Astrocyte (in vitro differentiated cells and primary cell): ENCODE data around the gene CAMK2B. TPM values are rescaled to one million over a fixed set of nuclear protein-coding genes. Genes with fewer than 3 reads are reported as not detected.

ENCODE experiments used
- DNase-seq: peaks from one replicate; pipeline ENCODE4 v3.0.0-alpha.2; 2010; ENCODE audit warnings: low read depth
- FAIRE-seq: peaks from 2 replicates; lab custom pipeline; 2011; peaks lifted over from hg19 to GRCh38; lab: Jason Lieb, UNC
- H2AFZ ChIP-seq: 2 replicates; pipeline ENCODE4 v1.6.0; 2012; ENCODE audit warnings: low read depth, low read length, inconsistent platforms
- H3K27ac ChIP-seq: 2 replicates; pipeline ENCODE4 v1.5.1; 2011; ENCODE audit warnings: low read depth, low read length, inconsistent platforms
- H3K27me3 ChIP-seq: 2 replicates; pipeline ENCODE4 v1.6.0; 2011; ENCODE audit warnings: low read length, inconsistent platforms; ENCODE audit not compliant: insufficient read depth
- H3K36me3 ChIP-seq: 2 replicates; pipeline ENCODE4 v1.5.1; 2011; ENCODE audit warnings: low read length, inconsistent platforms; ENCODE audit not compliant: insufficient read depth
- H3K4me1 ChIP-seq: 2 replicates; pipeline ENCODE4 v1.5.1; 2011; ENCODE audit warnings: low read length, inconsistent platforms; ENCODE audit not compliant: insufficient read depth
- H3K4me2 ChIP-seq: 2 replicates; pipeline ENCODE4 v1.6.0; 2012; ENCODE audit warnings: low read length, inconsistent platforms
- H3K4me3 ChIP-seq: 2 replicates; pipeline ENCODE4 v1.5.1; 2011; ENCODE audit warnings: low read depth, mild to moderate bottlenecking, low read length, inconsistent platforms; ENCODE audit not compliant: insufficient read depth
- H3K79me2 ChIP-seq: 2 replicates; pipeline ENCODE4 v1.6.0; 2012; ENCODE audit warnings: mild to moderate bottlenecking, low read length, inconsistent platforms; ENCODE audit not compliant: insufficient read depth
- H3K9ac ChIP-seq: 2 replicates; pipeline ENCODE4 v1.6.0; 2012; ENCODE audit warnings: mild to moderate bottlenecking, low read length, inconsistent platforms
- H3K9me3 ChIP-seq: 2 replicates; pipeline ENCODE4 v1.5.1; 2012; ENCODE audit warnings: low read depth, mild to moderate bottlenecking, low read length, inconsistent platforms; ENCODE audit not compliant: insufficient read depth
- H4K20me1 ChIP-seq: 2 replicates; pipeline ENCODE4 v1.6.0; 2012; ENCODE audit warnings: low read length, inconsistent platforms; ENCODE audit not compliant: insufficient read depth
- H3K27ac Mint-ChIP-seq: one replicate; pipeline ENCODE4 v1.8.0; 2021; ENCODE audit warnings: mild to moderate bottlenecking, mixed read lengths; ENCODE audit not compliant: unreplicated experiment
- H3K27me3 Mint-ChIP-seq: one replicate; pipeline ENCODE4 v1.8.0; 2021; ENCODE audit warnings: low read depth, mixed read lengths; ENCODE audit not compliant: unreplicated experiment
- H3K36me3 Mint-ChIP-seq: one replicate; pipeline ENCODE4 v1.8.0; 2021; ENCODE audit warnings: low read depth, mixed read lengths; ENCODE audit not compliant: unreplicated experiment
- H3K4me1 Mint-ChIP-seq: one replicate; pipeline ENCODE4 v1.8.0; 2021; ENCODE audit warnings: low read depth, mixed read lengths; ENCODE audit not compliant: unreplicated experiment
- H3K4me3 Mint-ChIP-seq: one replicate; pipeline ENCODE4 v1.8.0; 2021; ENCODE audit warnings: mild to moderate bottlenecking, moderate library complexity, mixed read lengths; ENCODE audit not compliant: unreplicated experiment
- H3K9me3 Mint-ChIP-seq: one replicate; pipeline ENCODE4 v1.8.0; 2021; ENCODE audit warnings: mild to moderate bottlenecking, mixed read lengths; ENCODE audit not compliant: unreplicated experiment
- EZH2 ChIP-seq: IDR thresholded peaks from 2 replicates; pipeline ENCODE4 v1.6.1; 2012; ENCODE audit warnings: mild to moderate bottlenecking, low read length, inconsistent platforms; ENCODE audit not compliant: insufficient read depth
- total RNA-seq: library from RNA; stranded (reverse); gene quantifications from 2 replicates; pipeline ENCODE4 v1.2.1, GENCODE V29; 2021
- TF ChIP-seq, protein P1 (sequence below): IDR thresholded peaks from 2 replicates; pipeline ENCODE4 v1.5.1; 2011; ENCODE audit warnings: low read depth, mild to moderate bottlenecking, inconsistent platforms, low read length, moderate library complexity; ENCODE audit not compliant: insufficient read depth

Gene CAMK2B
- total RNA-seq, 1 donor from 2014 or later: 0.18 TPM

DNA sequence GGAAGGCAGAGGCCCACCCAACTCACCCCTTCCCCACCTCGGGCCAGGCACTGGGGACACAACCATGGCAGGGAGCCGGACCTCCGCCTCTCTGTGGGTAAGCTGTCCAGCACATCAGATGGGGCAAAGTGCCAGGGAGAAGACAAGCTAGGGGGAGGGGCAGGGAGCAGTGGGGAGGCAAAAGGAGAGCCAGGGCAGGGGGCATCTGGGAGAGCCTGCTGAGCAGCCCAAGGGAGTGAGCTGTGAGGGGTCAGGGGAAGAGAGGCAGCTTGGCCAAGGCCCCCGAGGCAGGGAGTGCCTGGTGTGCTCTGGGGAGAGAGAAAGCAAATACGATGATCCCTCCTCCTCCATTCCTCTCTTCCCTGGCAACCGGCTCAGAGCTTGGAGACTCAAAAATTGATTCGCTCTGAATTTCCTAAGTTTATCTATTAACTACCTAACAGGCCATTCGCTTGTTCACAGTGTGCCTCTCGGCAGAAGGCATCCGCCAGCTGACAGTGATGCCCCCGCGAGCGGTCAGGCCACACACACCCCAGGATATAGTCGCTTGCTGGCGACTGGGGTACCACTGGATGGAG lies 4.5 kb downstream of the CAMK2B start:
- Histone ChIP-seq H3K9ac (no peak overlapping the region), H4K20me1 (no peaks in the 10 kb centered on the region), H3K27me3 (peaks cover 18% of the 10 kb centered on the region), H3K4me2 (no peak overlapping the region), H3K4me3 (no peak overlapping the region), H2AFZ (no peak overlapping the region), H3K79me2 (no peaks in the 10 kb centered on the region), H3K4me1 (no peaks in the 10 kb centered on the region), H3K36me3 (no peaks in the 10 kb centered on the region), H3K27ac (no peak overlapping the region), H3K9me3 (no peaks in the 10 kb centered on the region)
- TF ChIP-seq, protein P1, sequence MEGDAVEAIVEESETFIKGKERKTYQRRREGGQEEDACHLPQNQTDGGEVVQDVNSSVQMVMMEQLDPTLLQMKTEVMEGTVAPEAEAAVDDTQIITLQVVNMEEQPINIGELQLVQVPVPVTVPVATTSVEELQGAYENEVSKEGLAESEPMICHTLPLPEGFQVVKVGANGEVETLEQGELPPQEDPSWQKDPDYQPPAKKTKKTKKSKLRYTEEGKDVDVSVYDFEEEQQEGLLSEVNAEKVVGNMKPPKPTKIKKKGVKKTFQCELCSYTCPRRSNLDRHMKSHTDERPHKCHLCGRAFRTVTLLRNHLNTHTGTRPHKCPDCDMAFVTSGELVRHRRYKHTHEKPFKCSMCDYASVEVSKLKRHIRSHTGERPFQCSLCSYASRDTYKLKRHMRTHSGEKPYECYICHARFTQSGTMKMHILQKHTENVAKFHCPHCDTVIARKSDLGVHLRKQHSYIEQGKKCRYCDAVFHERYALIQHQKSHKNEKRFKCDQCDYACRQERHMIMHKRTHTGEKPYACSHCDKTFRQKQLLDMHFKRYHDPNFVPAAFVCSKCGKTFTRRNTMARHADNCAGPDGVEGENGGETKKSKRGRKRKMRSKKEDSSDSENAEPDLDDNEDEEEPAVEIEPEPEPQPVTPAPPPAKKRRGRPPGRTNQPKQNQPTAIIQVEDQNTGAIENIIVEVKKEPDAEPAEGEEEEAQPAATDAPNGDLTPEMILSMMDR: no peak
- no peak for TF ChIP-seq EZH2
- H3K36me3 Mint-ChIP-seq: peaks cover 2% of the 10 kb centered on the region
- peaks cover 60% of the 10 kb centered on the region for H3K27me3 Mint-ChIP-seq
- H3K27ac Mint-ChIP-seq: no peak overlapping the region
- DNase-seq: no peak
- H3K4me1 Mint-ChIP-seq: peaks cover 2% of the 10 kb centered on the region
- no peaks in the 10 kb centered on the region for H3K9me3 Mint-ChIP-seq
- no peak overlapping the region for H3K4me3 Mint-ChIP-seq
- FAIRE-seq: no peak

GRCh38 chr7:44320141-44320540 lies 5.3 kb downstream of the CAMK2B start:
- Histone ChIP-seq H3K36me3 (no peaks in the 10 kb centered on the region), H2AFZ (no peak overlapping the region), H3K4me1 (no peaks in the 10 kb centered on the region), H4K20me1 (no peaks in the 10 kb centered on the region), H3K9ac (no peak overlapping the region), H3K4me3 (no peak overlapping the region), H3K4me2 (no peak overlapping the region), H3K9me3 (no peaks in the 10 kb centered on the region), H3K27me3 (peaks cover 19% of the 10 kb centered on the region), H3K79me2 (no peaks in the 10 kb centered on the region), H3K27ac (no peak overlapping the region)
- FAIRE-seq (no peak), DNase-seq (no peak)
- no peak overlapping the region for H3K27ac Mint-ChIP-seq
- H3K4me1 Mint-ChIP-seq: no peaks in the 10 kb centered on the region
- peaks cover 59% of the 10 kb centered on the region for H3K27me3 Mint-ChIP-seq
- TF ChIP-seq, protein P1: no peak
- TF ChIP-seq EZH2: no peak
- peaks cover 2% of the 10 kb centered on the region for H3K36me3 Mint-ChIP-seq
- no peaks in the 10 kb centered on the region for H3K9me3 Mint-ChIP-seq
- H3K4me3 Mint-ChIP-seq: no peak overlapping the region

- no peak overlapping the region for H2AFZ ChIP-seq
Measured at GRCh38 chr7:44318332-44318731, 7.1 kb downstream of the CAMK2B start.

More at GRCh38 chr7:44318332-44318731, 7.1 kb downstream of the CAMK2B start:
- Histone ChIP-seq H3K9ac (no peak overlapping the region), H3K4me1 (no peaks in the 10 kb centered on the region), H3K9me3 (no peaks in the 10 kb centered on the region), H3K27me3 (peaks cover 9% of the 10 kb centered on the region), H3K36me3 (no peaks in the 10 kb centered on the region), H3K27ac (no peak overlapping the region), H3K4me3 (no peak overlapping the region), H4K20me1 (no peaks in the 10 kb centered on the region), H3K79me2 (no peaks in the 10 kb centered on the region), H3K4me2 (no peak overlapping the region)
- TF ChIP-seq EZH2: no peak
- TF ChIP-seq, protein P1: no peak
- H3K36me3 Mint-ChIP-seq: peaks cover 2% of the 10 kb centered on the region
- H3K27me3 Mint-ChIP-seq: peaks cover 57% of the 10 kb centered on the region
- H3K27ac Mint-ChIP-seq: no peak overlapping the region
- H3K4me3 Mint-ChIP-seq: no peak overlapping the region
- no peak for FAIRE-seq
- no peaks in the 10 kb centered on the region for H3K9me3 Mint-ChIP-seq
- DNase-seq: no peak
- no peaks in the 10 kb centered on the region for H3K4me1 Mint-ChIP-seq
